Activated naive CD8-positive, alpha-beta T cell (primary cell): Measurements from ENCODE around the gene PCBP4.

Experiments used
- H3K27ac Mint-ChIP-seq: one replicate; pipeline ENCODE4 v1.8.0; 2021; ENCODE audit warnings: mixed read lengths
- H3K27me3 Mint-ChIP-seq: one replicate; pipeline ENCODE4 v1.8.0; 2021; ENCODE audit warnings: mixed read lengths
- H3K36me3 Mint-ChIP-seq: one replicate; pipeline ENCODE4 v1.8.0; 2021; ENCODE audit warnings: mixed read lengths
- H3K4me1 Mint-ChIP-seq: one replicate; pipeline ENCODE4 v1.8.0; 2021; ENCODE audit warnings: low read depth, mixed read lengths
- H3K4me3 Mint-ChIP-seq: one replicate; pipeline ENCODE4 v1.8.0; 2021; ENCODE audit warnings: mild to moderate bottlenecking, mixed read lengths
- H3K9me3 Mint-ChIP-seq: one replicate; pipeline ENCODE4 v1.8.0; 2021; ENCODE audit warnings: low read depth, mixed read lengths

PCBP4 gene

DNA sequence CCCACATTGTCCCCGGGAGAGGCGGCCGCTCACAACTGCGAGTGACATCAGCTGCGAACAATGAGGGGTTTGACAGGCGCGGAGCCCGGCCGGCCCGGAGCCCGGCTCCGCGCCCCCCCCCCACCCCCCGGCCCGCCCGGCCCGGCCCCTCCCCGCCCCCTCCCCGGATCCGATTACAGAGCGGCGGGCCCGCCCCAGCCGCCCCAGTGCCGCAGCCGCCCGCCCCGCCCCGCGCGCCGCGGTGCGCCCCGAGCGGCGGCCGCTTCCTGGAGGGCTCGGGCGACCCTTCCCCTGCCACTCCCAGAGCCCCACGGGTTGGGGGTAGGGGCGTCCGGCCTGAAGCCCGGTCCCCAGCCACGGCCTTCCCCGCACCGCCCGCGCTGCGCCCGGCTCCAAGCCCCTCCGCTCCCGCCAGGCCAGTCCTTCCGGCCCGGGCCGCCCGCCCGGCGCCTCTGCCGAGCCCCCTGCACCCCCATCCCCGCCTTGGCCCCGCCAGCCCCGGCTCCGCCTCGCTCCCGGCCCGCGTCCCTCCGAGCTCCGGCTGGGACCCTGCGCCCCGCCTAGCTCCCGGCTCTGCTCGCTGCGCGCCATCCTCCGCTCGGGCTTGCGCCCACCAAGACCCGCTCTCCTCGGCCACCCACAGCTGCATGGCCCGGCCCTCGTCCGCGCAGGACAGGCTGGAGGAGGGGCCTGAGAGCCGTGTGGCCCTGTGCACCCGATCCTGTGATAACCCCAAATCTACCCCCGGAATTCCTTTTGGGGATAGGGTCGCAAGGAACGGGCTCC, at the start of gene PCBP4:
Gene PCBP4 (minus strand): TSS at position 71 of the 786 bp plus-strand sequence. CDS start 6,214 bp downstream, outside the sequence.
- peaks cover 5% of the 10 kb centered on the region for H3K36me3 Mint-ChIP-seq
- no peaks in the 10 kb centered on the region for H3K9me3 Mint-ChIP-seq

DNA sequence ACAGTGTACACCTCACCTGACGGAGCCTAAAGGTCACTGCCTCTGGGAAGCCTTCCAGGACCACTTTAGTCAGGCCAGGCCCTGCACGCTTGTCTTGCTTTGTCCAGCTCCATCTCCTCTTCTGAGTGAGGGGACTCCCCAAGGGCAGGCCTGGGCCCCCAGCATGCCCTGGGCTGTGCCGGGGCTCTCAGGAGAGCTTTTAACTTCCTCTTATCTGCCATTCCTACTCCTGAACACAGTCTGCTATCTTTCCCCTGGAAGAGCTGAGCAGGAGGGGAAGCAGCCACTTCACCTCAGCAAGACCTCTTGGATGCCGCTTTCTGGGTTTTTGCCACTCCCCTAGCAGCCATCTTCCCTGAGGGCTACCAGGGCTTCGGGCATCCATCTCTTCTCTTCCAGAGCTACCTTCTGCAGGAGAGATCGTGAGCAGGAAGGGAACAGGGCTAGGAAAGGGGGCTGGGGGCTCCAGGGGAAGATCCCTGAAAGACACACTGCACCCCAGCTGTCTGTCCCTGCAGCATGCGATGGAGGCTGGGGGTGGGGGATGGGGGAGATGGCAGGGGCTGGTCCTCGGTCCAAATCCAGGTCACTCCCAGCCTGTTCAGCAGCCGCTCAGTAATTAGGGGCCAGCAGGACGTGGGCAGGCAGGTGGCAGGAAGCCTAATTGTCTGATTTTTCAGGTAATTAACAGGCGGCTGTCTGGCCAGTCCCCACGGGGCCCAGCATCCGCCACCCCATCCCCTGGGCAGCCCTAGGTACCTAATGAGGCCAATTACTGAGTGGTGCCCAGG, 48.4 kb upstream of the PCBP4 start:
- Mint-ChIP-seq H3K27ac (no peak overlapping the region), H3K4me1 (no peaks in the 10 kb centered on the region), H3K27me3 (no peaks in the 10 kb centered on the region), H3K9me3 (no peaks in the 10 kb centered on the region), H3K36me3 (no peaks in the 10 kb centered on the region), H3K4me3 (no peak overlapping the region)

More for the DNA sequence above, at the start of gene PCBP4:
- H3K27me3 Mint-ChIP-seq = no peaks in the 10 kb centered on the region
- no peak within 1 kb of the TSS for H3K27ac Mint-ChIP-seq
- H3K4me3 Mint-ChIP-seq = peak within 1 kb of the TSS; percentile 84
- peaks cover 18% of the 10 kb centered on the region for H3K4me1 Mint-ChIP-seq

- Mint-ChIP-seq H3K9me3 (no peaks in the 10 kb centered on the region), H3K36me3 (no peaks in the 10 kb centered on the region), H3K4me3 (no peak overlapping the region), H3K4me1 (no peaks in the 10 kb centered on the region), H3K27me3 (no peaks in the 10 kb centered on the region), H3K27ac (no peak overlapping the region)
Observed at GRCh38 chr3:52014613-52015012, 47.4 kb upstream of the PCBP4 start.

- Mint-ChIP-seq H3K27ac (no peak overlapping the region), H3K27me3 (no peaks in the 10 kb centered on the region), H3K36me3 (no peaks in the 10 kb centered on the region), H3K9me3 (no peaks in the 10 kb centered on the region), H3K4me1 (no peaks in the 10 kb centered on the region), H3K4me3 (no peak overlapping the region)
Observed at GRCh38 chr3:52013802-52014598, 46.7 kb upstream of the PCBP4 start.

DNA sequence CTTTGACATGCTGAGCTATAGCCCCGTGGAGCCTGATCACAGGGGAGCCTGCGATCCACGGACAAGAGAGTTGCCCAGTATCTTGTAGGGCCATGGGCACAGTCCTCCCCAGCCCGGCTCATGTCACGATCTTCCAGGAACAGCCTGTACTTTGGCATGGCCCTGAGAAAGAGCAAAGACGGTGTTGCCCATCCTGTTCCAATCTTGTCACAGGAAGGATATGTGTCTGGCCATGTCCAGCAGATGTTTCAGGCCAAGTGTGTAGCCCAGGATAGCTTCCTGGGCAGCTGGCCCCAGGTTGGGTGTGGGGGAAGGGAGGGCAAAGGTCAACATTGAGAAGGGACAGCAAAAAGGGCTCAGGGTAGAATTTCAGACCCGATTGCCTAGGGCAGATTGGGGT, 45.4 kb upstream of the PCBP4 start:
- H3K4me1 Mint-ChIP-seq = no peaks in the 10 kb centered on the region
- H3K4me3 Mint-ChIP-seq = no peak overlapping the region
- H3K36me3 Mint-ChIP-seq = no peaks in the 10 kb centered on the region
- no peaks in the 10 kb centered on the region for H3K27me3 Mint-ChIP-seq
- no peak overlapping the region for H3K27ac Mint-ChIP-seq
- no peaks in the 10 kb centered on the region for H3K9me3 Mint-ChIP-seq

DNA sequence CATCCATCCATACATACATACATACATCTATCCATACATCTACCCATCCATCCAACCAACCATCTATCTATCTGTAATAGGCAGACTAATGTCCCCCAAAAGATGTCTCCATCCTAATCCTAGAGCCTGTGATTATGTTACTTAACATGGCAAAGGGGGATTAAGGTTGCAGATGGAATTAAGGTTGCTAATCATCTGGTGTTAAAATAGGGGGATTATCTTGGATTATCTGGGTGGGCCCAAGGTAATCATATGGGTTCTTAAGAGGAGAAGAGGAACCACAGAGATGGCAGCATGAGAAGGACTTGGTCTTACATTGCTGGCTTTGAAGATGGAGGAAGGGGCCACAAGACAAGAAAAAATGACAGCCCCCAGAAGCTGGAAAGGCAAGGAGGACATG, 43.2 kb upstream of the PCBP4 start:
- Mint-ChIP-seq H3K4me1 (peaks cover 4% of the 10 kb centered on the region), H3K4me3 (no peak overlapping the region), H3K27me3 (no peaks in the 10 kb centered on the region), H3K27ac (no peak overlapping the region), H3K9me3 (no peaks in the 10 kb centered on the region), H3K36me3 (no peaks in the 10 kb centered on the region)

DNA sequence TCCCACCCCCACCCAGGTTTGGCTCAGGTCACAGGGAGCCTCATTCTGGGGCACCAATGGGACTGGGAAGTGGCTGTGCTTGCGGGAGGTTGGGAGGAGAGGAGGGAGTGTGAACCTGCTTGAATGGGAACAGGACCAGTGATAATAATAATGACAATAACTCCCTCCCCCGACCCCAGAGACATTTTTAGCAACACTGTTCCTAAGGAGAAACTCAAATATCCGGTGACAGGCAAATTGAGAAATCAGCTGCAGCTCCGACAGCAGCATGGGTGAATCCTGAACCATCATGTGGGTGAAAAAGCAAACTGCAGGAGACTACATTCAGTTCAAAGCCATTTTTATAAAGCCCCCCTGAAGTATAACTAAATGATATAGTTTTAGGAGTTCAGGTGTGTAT, 40.0 kb upstream of the PCBP4 start:
- Mint-ChIP-seq H3K27me3 (no peaks in the 10 kb centered on the region), H3K36me3 (no peaks in the 10 kb centered on the region), H3K4me3 (no peak overlapping the region), H3K4me1 (peaks cover 4% of the 10 kb centered on the region), H3K27ac (no peak overlapping the region), H3K9me3 (no peaks in the 10 kb centered on the region)

DNA sequence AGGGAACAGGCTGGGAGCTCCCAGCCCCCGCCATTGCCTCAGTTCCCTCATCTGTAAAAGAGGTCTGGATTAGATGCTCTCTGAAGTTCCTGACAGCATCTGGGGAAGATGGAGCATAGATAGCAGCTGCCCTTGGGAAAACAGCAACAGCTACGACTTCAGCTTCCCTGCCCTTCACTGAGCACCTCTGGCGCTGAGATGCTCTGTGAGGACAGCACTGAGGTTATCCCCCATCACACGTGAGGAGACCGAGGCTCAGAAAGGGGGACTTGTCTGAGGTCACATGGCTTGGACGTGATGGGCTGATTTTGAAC, 39.5 kb upstream of the PCBP4 start:
- Mint-ChIP-seq H3K27ac (no peak overlapping the region), H3K9me3 (no peaks in the 10 kb centered on the region), H3K4me1 (peaks cover 4% of the 10 kb centered on the region), H3K4me3 (no peak overlapping the region), H3K36me3 (no peaks in the 10 kb centered on the region), H3K27me3 (no peaks in the 10 kb centered on the region)

GRCh38 chr3:52006017-52006819, 39.0 kb upstream of the PCBP4 start:
- peaks cover 8% of the 10 kb centered on the region for H3K4me1 Mint-ChIP-seq
- no peak overlapping the region for H3K4me3 Mint-ChIP-seq
- no peak overlapping the region for H3K27ac Mint-ChIP-seq
- H3K27me3 Mint-ChIP-seq = no peaks in the 10 kb centered on the region
- no peaks in the 10 kb centered on the region for H3K9me3 Mint-ChIP-seq
- no peaks in the 10 kb centered on the region for H3K36me3 Mint-ChIP-seq

- H3K27ac Mint-ChIP-seq = no peak overlapping the region
Observed at GRCh38 chr3:52005571-52005986, 38.3 kb upstream of the PCBP4 start.

GRCh38 chr3:52004906-52005395, 37.7 kb upstream of the PCBP4 start:
- no peak overlapping the region for H3K27ac Mint-ChIP-seq
- peaks cover 8% of the 10 kb centered on the region for H3K4me1 Mint-ChIP-seq
- H3K36me3 Mint-ChIP-seq = no peaks in the 10 kb centered on the region
- no peak overlapping the region for H3K4me3 Mint-ChIP-seq
- H3K27me3 Mint-ChIP-seq = no peaks in the 10 kb centered on the region
- H3K9me3 Mint-ChIP-seq = no peaks in the 10 kb centered on the region

More at GRCh38 chr3:52005571-52005986, 38.3 kb upstream of the PCBP4 start:
- Mint-ChIP-seq H3K27me3 (no peaks in the 10 kb centered on the region), H3K36me3 (no peaks in the 10 kb centered on the region), H3K4me3 (no peak overlapping the region), H3K4me1 (peaks cover 8% of the 10 kb centered on the region), H3K9me3 (no peaks in the 10 kb centered on the region)

- Mint-ChIP-seq H3K27ac (no peak overlapping the region), H3K4me1 (peaks cover 8% of the 10 kb centered on the region), H3K9me3 (no peaks in the 10 kb centered on the region), H3K4me3 (no peak overlapping the region), H3K36me3 (no peaks in the 10 kb centered on the region), H3K27me3 (no peaks in the 10 kb centered on the region)
Observed at GRCh38 chr3:52004163-52004787, 37.0 kb upstream of the PCBP4 start.

GRCh38 chr3:52002748-52003147, 35.5 kb upstream of the PCBP4 start:
- Mint-ChIP-seq H3K36me3 (no peaks in the 10 kb centered on the region), H3K4me1 (peaks cover 8% of the 10 kb centered on the region), H3K9me3 (no peaks in the 10 kb centered on the region), H3K27ac (no peak overlapping the region), H3K27me3 (no peaks in the 10 kb centered on the region), H3K4me3 (no peak overlapping the region)

GRCh38 chr3:52001443-52001974, 34.3 kb upstream of the PCBP4 start:
- Mint-ChIP-seq H3K9me3 (no peaks in the 10 kb centered on the region), H3K4me1 (peaks cover 8% of the 10 kb centered on the region), H3K4me3 (no peak overlapping the region)

More at GRCh38 chr3:52001443-52001974, 34.3 kb upstream of the PCBP4 start:
- H3K27me3 Mint-ChIP-seq = no peaks in the 10 kb centered on the region
- H3K27ac Mint-ChIP-seq = no peak overlapping the region
- no peaks in the 10 kb centered on the region for H3K36me3 Mint-ChIP-seq
